GM12874 (cell line): ENCODE data around the gene LRRC25.
A peak's percentile ranks its signal among the peaks of the same experiment; 100 is the strongest.

Experiments
- CTCF ChIP-seq: IDR thresholded peaks from 2 replicates; pipeline ENCODE4 v1.5.1; 2011; ENCODE audit warnings: low read depth, mild to moderate bottlenecking, control low read depth, low read length, moderate library complexity; ENCODE audit not compliant: insufficient read depth

The LRRC25 gene

GRCh38 chr19:18416778-18417249, 19.4 kb upstream of the LRRC25 start:
- no peak for TF ChIP-seq CTCF

- TF ChIP-seq CTCF = no peak
Measured at GRCh38 chr19:18415178-18415867, 17.9 kb upstream of the LRRC25 start.

- TF ChIP-seq CTCF = no peak
Measured at GRCh38 chr19:18414504-18415177, 17.2 kb upstream of the LRRC25 start.

- no peak for TF ChIP-seq CTCF
Measured at GRCh38 chr19:18412610-18413239, 15.3 kb upstream of the LRRC25 start.

- TF ChIP-seq CTCF = peak; percentile 66
Measured at GRCh38 chr19:18408053-18408476, 10.6 kb upstream of the LRRC25 start.

GRCh38 chr19:18406749-18407148, 9.3 kb upstream of the LRRC25 start:
- TF ChIP-seq CTCF = no peak

- peak; percentile 50 for TF ChIP-seq CTCF
Measured at GRCh38 chr19:18401580-18402112, 4.2 kb upstream of the LRRC25 start.
